Measurements from ENCODE around the gene CHST3.

DNA sequence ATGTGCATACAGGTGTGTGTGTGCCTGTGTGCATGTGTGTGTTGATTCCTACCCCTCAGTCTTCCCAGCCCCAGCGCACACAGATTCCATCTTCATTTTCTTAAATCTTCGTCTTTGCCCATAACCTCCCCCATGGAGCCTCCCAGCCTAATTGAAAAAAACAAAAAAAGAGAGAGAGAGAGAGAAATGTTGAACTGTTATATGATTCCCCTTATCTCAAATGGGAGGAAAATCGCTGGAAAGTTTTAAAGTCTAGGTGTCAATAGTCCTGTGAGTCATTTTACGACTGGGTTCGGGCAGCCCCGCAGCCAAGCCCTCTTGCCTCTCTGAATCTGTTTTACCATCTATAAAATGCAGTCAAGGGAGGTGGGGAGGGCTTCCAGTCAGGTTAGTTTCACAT is 63.3 kb downstream of the CHST3 start:
- TF ChIP-seq POLR2AphosphoS5 (IDR thresholded peaks at IDR 0.05; ENCODE audit: low read depth, low read length), result no peak
- no peak for TF ChIP-seq POLR2A (IDR thresholded peaks at IDR 0.05; ENCODE audit: low read depth, low read length)
- no peak for TF ChIP-seq TAF1 (IDR thresholded peaks at IDR 0.05; ENCODE audit: low read depth, low read length)
- no peak for TF ChIP-seq SPI1 (IDR thresholded peaks at IDR 0.05; ENCODE audit: low read depth, low read length)
- no peak for TF ChIP-seq PAX5 (IDR thresholded peaks at IDR 0.05; ENCODE audit: insufficient read depth, low read length, severe bottlenecking)
